NCI-H187 treated with DMSO at 0.1 percent for 48 hours (cell line): ENCODE measurements around the gene IGSF9.

Source experiments
- DNase-seq: peaks from one replicate; lab custom pipeline; 2025; lab: John Stamatoyannopoulos, UW

The IGSF9 gene

DNA sequence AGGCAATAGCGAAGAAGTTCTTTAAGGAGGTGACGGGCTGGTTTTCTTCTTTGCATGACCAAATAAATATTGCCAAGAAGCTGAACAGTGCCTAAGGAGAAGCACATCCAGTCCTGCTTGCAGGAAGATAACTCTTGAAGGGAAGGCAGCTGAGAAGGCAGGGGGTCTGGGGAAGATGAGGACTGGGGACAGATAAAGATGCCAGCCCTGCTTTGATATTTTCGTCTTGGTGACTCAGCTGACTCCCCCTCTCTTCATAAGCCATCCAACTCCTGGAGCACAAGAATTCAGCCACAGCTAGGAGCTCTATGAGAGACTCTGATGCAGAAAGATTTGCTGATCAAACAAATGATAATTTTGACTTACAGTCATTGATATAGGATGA lies 48.9 kb downstream of the IGSF9 start:
- DNase-seq, result no peak

DNA sequence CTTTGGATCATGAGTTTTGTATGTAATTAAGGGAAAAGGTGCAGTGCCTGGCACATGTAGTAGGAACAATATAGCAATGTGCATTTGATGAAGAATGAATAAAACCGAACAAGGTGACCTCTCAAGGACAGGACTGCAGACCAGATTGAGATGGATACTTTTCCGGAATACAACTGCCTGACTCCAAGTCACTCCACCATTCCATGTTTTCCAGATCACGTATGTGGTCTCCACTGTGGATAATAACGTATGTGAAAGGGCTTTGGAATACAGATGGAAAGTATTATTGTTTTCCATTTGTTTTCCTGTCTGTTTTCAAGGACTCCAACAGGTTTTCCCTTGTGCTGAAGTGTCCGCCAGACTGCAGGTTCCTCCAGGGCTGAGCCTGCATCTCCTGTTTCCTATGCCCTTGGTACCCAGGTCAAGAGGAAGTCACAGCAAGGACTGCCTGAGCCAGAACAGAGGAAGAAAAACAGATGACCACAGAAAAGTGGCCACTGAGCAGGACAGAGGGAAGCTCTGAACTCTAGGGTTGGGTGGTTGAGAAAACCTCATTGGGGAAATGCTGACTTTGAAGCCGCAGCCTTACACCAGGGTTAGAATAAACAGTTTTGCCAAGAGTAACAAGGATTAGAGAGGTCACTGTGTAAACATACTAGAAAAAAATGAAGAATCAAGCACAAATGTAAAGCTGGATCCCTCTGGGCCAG lies 49.4 kb downstream of the IGSF9 start:
- no peak for DNase-seq

DNA sequence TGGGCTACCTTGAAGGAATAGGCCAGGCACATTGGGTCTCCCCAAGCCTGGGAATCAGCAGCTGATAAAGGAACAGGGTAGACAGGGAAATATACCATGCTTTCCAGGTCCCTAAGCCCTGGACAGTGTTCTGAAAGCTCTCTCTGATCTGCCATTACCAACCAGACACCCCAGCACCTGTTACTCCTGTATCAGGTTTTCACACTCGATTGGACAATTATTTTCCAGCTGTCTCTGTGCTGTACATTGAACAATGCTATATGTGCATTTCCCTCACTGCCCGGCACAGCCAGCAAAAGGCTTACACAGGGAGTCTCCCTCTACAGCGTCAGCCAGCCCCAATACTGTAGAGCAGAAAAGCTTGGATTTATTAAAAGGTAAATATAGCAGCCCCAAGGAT lies 50.1 kb downstream of the IGSF9 start:
- DNase-seq, result no peak

DNA sequence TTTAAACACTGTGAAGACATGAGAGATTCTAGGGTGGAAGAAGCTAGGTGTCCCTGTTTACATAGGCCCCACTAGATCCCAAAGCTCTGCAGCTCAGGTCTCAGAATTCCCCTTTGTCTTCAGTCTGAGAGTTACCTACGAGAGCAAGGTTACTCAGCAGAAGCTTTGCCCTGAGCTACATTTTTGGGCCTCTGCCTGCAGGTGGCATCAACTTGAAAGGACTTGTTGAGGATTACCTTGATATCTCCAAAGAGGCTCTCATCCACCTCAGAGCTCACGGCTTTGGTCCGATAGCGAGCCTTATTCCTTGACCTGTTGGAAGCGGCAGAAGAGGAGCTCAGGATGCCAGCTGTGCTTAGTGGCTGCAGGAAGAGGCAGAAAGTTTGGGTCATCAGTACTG lies 52.5 kb downstream of the IGSF9 start:
- no peak for DNase-seq

DNA sequence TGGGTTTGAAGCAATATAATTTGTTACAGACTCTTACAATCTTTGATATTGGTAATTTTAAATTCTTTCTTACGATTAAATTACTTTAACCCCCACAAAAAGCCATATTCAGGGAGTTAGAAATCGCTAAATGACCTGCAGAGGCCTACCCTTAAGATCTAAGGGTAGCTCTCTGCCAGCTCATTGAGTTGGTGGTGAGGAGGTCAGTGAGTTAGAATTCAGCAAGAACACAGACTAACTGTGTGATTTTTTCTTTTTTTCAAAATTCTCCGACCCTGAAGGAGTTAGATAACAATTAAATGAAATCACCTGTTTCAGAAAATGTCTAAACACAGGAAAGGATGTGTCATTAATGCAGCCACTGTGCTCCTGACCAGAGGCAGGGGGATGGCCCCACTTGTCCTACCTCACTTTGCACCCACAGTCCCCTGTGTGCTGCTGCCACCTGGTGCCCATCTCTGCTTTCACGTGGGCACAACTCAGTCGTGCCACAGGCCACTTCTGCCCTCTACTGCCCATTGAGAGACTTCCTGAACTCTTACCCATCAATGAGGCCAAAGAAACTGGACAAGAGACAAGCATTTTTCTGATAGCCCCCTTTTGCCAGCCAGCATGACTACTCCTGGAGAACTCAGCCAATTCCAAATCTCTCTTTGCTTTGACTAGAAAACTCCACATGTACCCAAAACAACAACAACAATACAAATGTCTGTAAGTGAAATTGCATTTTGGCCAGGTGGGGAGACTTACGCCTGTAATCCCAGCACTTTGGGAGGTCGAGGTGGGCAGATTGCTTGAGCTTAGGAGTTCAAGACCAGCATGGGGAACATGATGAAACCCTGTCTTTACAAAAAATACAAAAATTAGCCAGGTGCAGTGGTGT lies 53.9 kb downstream of the IGSF9 start:
- peak; percentile 78 for DNase-seq

DNA sequence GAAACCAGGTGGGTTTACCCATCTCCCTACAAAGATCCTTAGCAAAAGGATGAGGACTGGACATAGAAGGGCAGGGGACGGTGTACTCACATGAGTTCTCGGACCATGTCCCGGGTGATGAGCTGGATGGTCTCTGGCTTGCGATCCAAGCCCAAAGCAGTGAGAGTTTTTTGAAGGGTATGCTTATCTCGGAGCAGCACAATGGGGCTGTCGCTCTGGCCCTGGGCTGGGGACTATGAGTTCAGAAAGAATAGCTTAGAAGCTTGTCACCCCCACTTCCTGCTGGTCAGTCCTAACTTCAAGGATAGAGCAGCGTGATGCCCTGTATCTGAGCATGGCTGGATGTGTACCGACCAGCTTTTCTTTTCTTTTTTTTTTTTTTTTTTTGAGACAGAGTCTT lies 55.0 kb downstream of the IGSF9 start:
- no peak for DNase-seq

DNA sequence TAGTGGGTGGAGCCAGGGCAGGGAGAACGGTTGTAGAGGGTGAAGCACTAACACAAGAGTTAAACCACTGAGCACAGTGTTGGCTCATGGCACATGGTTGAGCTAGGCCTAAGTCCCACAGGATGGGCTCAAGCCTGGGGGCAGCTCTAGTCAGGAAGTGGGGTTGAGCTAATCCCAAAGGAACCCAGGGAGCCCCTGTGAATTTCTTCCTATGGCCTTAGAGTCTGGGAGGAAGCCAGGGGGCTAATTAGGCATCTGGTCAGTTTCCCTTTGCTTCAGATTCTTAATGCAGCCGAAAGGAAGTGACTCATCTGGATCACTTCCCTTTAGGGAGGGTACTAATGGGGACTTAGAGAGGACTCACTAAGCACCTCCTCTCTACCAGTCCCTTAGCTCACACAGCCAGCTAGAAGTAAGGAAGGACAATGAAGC lies 55.6 kb downstream of the IGSF9 start:
- DNase-seq, result no peak

DNA sequence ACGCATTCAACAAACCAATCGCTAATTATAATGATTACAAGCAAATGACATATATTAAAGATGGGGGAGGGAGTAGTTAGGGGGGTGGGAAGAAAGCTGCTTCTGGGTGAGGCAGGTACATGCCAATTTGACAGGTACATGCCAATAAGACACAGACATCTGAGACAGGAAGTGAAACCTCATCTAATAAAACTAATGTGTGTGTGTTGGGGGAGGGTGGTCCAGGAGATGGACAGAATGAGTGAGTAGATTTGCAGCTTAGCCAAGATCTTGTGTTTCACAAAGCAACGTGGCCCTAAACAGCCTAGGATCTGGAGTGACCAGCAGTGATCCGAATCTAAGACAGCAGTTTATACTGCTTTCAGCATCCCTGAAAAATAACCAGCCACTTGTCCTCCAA lies 56.2 kb downstream of the IGSF9 start:
- DNase-seq, result no peak

DNA sequence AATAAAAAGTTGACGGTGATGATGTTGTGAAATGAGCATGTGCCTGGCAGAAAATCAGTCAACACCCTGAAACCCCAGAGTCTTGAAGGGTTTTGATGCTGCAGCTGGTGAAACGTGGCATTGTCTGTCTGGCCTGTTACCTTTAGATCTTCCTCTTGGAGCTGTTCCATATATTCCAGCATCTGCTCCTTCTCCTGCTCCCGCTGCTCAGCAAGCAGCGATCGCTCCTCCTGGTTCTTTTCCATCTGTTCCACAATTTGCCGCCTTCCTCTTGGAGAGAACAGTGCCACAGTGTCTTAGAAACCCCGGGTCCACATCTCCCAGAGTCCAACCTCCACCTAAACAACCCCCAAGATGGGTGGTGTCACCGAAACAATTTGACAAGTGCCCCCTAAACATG lies 61.1 kb downstream of the IGSF9 start:
- DNase-seq, result no peak

DNA sequence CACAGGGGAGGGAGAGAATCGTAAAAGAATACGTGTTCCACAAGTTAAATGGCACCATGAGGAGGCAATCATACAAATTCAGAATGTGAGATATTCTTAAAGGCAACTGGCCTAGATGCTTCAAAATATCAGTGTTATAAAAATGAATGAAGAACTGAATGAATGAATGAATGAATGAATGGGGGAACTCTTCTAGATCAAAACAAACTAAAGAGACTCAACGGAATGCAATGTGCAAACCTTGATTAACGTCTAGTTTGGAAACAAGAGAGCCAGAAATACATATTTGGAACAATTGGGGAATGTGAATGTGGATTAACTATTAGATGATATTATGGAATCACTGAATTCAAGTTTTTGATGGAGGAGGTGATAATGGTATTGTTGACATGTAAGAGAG lies 62.3 kb downstream of the IGSF9 start:
- DNase-seq, result no peak

DNA sequence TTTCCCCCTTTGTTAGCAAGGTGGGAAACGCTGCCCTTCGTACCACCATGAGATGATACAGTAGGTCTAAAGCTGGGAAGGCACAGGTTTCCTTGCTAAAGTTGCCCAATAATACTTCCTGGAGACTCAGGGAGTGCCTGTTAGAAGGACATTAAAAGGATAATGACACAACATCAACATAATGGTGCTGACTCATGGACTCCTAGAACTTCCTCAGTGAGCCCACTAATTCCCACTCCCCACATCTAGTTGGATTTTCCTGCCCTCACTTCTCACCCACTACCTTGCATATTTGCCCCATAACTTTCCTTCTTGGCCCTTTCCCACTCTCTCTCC lies 62.9 kb downstream of the IGSF9 start:
- DNase-seq, result no peak

DNA sequence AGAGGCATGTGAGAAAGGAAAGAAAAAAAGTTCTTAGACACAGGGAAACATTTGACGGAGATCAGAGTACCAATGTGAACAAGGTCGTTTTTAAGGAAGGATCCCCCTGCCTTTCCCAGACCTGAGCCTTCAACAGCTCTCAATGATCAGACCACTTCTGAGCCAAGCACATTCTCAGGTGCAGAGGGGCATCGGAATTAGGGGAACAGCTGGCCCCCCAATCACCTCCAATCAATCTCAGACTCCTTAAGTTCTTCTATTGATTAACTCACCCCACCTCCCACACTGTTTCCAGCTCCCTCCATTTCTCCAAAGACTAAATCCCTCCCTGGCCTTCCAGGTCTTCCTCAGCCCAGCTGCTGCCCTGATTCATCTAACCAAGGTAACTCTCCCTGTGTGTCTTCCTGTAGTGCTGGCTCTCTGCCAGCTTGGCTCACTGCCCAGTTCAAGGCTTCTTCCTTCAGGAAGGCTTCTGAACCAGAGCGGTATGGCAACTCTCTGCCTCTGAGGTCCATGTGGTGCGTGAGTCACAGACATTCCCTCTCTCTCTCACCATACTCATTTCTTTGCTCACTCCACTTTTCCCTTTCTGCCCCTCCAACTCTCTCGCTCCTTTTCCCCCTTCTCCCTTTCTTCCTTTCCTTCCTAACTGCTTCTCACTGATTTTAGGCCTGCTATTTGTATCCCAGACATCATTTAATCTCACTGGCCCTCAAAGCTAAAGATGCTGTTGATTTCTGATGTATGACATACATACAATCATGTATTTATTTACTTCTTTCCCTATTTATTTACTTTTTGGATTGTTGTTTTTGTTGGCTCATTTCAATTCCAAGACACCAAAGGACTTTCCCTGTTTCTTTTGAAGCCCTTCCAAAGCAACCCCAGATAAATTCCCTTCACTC lies 63.5 kb downstream of the IGSF9 start:
- peak; percentile 96 for DNase-seq

DNA sequence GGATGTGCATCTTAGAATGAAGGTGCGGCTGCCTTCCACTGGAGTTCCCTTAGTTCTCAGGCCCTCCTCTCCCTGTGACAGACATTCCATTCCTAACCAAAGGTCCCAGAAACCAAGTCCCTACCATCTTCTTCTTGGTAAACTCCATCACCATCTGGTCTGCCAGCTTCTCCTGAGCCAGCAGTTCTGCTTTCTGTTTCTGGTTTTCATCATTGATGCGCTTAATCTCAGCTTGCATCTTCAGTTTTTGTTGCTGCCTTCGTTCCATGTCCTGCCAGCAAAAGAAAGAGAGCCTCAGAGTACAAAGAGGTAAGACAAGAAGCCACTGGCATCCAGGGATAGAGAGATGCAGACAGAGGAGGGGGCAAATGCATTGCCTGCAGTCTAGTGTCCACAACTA lies 65.0 kb downstream of the IGSF9 start:
- no peak for DNase-seq

DNA sequence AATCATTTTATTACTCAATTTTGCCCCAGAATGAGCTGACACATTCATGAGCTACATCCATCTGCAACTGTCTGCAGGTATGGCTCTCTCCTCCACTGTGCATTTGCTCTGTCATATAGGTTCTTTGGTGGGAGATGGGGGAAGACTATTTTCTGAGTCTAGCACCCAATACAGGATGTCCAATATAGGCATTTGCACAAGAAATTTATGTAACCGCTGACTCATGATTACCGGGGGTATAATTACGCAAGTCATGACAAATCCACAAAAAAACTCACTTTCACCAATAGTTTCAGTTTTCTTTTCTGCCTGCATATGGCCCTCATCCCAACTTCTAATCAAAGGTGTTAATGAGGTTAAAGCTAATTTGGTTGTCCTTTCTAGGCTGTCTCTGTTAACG lies 65.4 kb downstream of the IGSF9 start:
- no peak for DNase-seq

DNA sequence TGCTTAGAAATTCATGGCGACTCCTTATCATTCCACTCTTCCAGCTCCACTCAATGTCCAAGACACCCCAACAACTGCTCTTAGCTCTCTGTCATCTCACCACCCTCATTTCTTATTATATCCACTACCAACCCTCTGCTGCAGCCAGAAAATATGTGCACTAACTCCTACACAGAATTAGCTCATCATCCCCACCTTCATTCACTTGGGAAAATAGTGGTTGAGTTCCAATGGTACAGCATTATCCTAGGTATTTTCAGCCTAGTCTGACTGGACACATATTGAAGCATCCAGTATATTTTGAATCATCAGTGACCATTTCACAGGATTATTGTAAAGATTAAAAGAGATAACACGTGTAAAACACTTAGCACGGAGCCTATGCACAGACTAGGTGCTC lies 66.3 kb downstream of the IGSF9 start:
- no peak for DNase-seq

DNA sequence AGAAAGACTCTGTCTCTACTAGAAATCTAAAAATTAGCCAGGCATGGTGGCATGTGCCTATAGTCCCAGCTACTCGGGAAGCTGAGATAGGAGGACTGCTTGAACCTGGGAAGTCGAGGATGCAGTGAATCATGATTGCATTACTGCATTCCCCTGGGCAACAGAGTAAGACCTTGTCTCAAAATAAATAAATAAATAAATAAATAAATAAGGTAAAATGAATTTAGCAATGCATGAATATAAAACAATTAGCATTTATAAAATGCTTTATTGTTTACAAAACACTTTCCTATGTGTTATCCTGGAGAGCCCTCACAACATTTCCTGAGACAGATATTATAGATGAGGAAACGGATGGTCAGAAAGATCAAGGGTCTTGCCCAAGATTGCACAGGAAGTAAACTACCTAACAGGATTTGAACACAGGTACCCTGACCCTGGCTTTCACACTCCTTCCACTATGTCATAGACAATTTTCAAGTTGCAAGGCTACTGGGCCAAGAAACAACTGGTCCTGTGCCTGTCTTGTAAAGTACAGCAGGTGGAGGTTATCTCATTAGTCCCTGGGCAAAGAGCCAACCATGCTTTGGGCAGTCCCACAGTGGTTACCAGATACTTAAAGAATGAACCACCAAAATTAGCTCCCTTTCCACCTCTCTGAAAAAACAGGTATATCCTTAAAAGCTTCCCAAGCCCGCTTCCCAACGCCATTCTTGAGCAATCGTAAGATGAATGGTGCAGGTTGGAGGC lies 67.5 kb downstream of the IGSF9 start:
- no peak for DNase-seq
